ENCODE data around the gene ZNF516.

The ZNF516 gene

GRCh38 chr18:76392349-76392748 is 102.7 kb downstream of the ZNF516 start:
- no peak for DNase-seq

- DNase-seq: no peak
Measured at GRCh38 chr18:76391746-76392145, 103.3 kb downstream of the ZNF516 start.

GRCh38 chr18:76391038-76391437 is 104.0 kb downstream of the ZNF516 start:
- DNase-seq: no peak

GRCh38 chr18:76390452-76391035 is 104.5 kb downstream of the ZNF516 start:
- no peak for DNase-seq

- no peak for DNase-seq
Measured at GRCh38 chr18:76389716-76390115, 105.3 kb downstream of the ZNF516 start.

GRCh38 chr18:76388891-76389423 is 106.1 kb downstream of the ZNF516 start:
- DNase-seq: no peak

GRCh38 chr18:76388261-76388660 is 106.8 kb downstream of the ZNF516 start:
- DNase-seq: no peak

- DNase-seq: no peak
Measured at GRCh38 chr18:76387608-76388007, 107.4 kb downstream of the ZNF516 start.

- no peak for DNase-seq
Measured at GRCh38 chr18:76386886-76387285, 108.2 kb downstream of the ZNF516 start.

- DNase-seq: no peak
Measured at GRCh38 chr18:76386071-76386470, 109.0 kb downstream of the ZNF516 start.

GRCh38 chr18:76385681-76385975 is 109.4 kb downstream of the ZNF516 start:
- DNase-seq: no peak

- DNase-seq: no peak
Measured at GRCh38 chr18:76384861-76385680, 110.0 kb downstream of the ZNF516 start.

- no peak for DNase-seq
Measured at GRCh38 chr18:76384114-76384790, 110.8 kb downstream of the ZNF516 start.

- no peak for DNase-seq
Measured at GRCh38 chr18:76383636-76384035, 111.4 kb downstream of the ZNF516 start.

- DNase-seq: no peak
Measured at GRCh38 chr18:76382275-76382674, 112.8 kb downstream of the ZNF516 start.

- no peak for DNase-seq
Measured at GRCh38 chr18:76380791-76381405, 114.1 kb downstream of the ZNF516 start.

- DNase-seq: no peak
Measured at GRCh38 chr18:76380127-76380729, 114.8 kb downstream of the ZNF516 start.

GRCh38 chr18:76379226-76380126 is 115.6 kb downstream of the ZNF516 start:
- DNase-seq: no peak

GRCh38 chr18:76378526-76379215 is 116.4 kb downstream of the ZNF516 start:
- DNase-seq: no peak

- DNase-seq: no peak
Measured at GRCh38 chr18:76377359-76377756, 117.7 kb downstream of the ZNF516 start.

- no peak for DNase-seq
Measured at GRCh38 chr18:76376668-76377358, 118.2 kb downstream of the ZNF516 start.
